ENCODE results near the gene CLIP4. TPM values are rescaled to one million over a fixed set of nuclear protein-coding genes. Genes with fewer than 3 reads are reported as not detected.

Gene CLIP4
- total RNA-seq, 1 donor from 2014 or later: 61.1 TPM

DNA sequence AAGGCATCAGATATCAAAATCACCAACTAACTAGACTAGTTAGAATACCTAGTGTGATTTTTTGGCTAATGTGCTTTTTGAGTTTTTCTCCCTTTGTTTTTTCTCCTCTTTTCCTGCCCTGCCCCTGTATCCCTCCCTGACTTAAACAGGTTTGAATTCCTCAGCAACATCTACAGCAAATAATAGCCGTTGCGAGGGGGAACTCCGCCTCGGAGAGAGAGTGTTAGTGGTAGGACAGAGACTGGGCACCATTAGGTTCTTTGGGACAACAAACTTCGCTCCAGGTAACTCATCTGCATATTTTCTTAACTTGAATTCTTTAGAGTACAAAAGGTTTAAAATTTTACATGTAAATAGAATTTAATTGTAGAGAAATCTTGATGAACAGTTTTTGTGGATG, 45.0 kb downstream of the CLIP4 start:
- H3K4me3 ChIP-seq: no peak overlapping the region
- intact Hi-C loops (cut with DNase I): no loop called here
- peaks cover 68% of the 10 kb centered on the region for H3K36me3 ChIP-seq
- no peaks in the 10 kb centered on the region for H3K4me1 ChIP-seq
- ATAC-seq (no peak), DNase-seq (no peak)
- TF ChIP-seq, protein P1, sequence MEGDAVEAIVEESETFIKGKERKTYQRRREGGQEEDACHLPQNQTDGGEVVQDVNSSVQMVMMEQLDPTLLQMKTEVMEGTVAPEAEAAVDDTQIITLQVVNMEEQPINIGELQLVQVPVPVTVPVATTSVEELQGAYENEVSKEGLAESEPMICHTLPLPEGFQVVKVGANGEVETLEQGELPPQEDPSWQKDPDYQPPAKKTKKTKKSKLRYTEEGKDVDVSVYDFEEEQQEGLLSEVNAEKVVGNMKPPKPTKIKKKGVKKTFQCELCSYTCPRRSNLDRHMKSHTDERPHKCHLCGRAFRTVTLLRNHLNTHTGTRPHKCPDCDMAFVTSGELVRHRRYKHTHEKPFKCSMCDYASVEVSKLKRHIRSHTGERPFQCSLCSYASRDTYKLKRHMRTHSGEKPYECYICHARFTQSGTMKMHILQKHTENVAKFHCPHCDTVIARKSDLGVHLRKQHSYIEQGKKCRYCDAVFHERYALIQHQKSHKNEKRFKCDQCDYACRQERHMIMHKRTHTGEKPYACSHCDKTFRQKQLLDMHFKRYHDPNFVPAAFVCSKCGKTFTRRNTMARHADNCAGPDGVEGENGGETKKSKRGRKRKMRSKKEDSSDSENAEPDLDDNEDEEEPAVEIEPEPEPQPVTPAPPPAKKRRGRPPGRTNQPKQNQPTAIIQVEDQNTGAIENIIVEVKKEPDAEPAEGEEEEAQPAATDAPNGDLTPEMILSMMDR (IDR thresholded peaks at IDR 0.05): no peak
- H3K27me3 ChIP-seq: no peaks in the 10 kb centered on the region
- H3K9me3 ChIP-seq: no peaks in the 10 kb centered on the region
- H3K27ac ChIP-seq: no peak overlapping the region

DNA sequence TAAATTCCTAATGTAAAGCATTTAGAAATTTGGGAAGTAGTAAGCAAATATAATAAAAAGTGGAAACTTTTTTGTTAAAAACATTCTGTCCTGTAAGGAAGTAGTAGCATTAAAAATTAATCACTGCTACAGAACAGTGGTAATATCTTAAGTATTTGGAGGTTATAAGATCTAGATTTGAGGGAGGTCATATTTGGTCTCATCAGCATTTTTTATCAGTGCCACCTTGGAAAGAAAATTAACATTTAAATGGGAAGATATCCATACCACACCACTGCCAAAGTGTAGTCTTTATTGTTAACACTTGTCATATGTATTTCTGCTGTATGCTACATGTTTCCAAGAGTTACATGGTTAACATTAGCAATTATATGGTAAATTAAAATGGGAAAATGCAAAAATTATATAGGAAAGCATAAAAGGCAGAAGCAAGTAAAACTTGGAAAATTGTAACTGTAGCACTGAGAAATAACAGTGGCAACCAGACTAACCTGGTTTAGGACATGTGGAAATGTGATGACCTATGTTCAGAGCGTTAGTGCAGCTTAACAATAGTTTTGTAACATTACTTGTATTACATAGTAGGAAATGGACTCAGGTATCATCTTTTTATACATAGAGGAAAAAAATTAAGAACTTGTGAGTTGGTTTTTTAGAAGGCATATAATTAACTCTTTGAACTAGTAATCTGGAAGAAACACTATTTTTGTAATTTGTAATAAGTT, 47.2 kb downstream of the CLIP4 start:
- no peak for DNase-seq
- no peaks in the 10 kb centered on the region for H3K27me3 ChIP-seq
- H3K4me1 ChIP-seq: no peaks in the 10 kb centered on the region
- H3K9me3 ChIP-seq: no peaks in the 10 kb centered on the region
- ATAC-seq: no peak
- intact Hi-C loops (cut with DNase I): no loop called here
- no peak overlapping the region for H3K4me3 ChIP-seq
- H3K27ac ChIP-seq: no peak overlapping the region
- TF ChIP-seq, protein P1 (IDR thresholded peaks at IDR 0.05): no peak
- peaks cover 58% of the 10 kb centered on the region for H3K36me3 ChIP-seq

DNA sequence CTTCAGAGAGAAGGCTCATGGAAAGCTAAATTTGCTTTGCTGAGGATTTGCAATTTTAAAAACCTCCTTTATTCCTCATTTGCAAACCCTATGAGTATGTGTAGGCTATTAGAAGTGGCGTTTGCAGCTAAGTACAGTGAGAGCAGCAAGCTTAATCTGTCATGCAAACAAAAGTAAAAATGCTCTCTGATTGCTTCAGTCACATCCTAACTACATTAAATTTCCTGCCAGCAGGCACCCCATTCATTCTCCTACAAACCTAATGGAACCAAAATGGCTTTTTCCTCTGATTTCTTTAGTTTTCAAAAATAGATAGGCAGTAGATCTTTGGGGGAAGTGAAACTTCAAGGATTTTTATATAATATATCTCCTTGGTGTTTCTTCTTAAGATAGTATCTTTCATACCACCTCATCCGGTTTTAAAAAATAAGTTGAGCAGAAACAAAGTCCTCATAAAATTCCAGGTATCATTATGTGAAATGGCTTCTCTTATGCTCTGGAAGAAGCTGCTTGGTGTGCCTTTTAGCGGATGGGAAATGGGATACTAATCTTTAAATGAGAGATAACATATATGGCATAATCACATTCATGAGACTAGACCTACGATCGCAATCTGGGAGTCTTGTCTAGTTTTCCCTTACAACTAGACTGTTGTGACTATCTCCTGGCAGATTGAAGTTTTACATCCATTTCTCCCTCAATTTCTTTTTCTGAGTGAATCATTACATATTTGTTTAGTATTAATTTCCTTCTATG, 49.1 kb downstream of the CLIP4 start:
- Histone ChIP-seq H3K27me3 (no peaks in the 10 kb centered on the region), H3K4me3 (no peak overlapping the region), H3K27ac (no peak overlapping the region), H3K9me3 (no peaks in the 10 kb centered on the region), H3K36me3 (peaks cover 52% of the 10 kb centered on the region), H3K4me1 (no peaks in the 10 kb centered on the region)
- no peak for DNase-seq
- TF ChIP-seq, protein P1 (IDR thresholded peaks at IDR 0.05): no peak
- no peak for ATAC-seq
- intact Hi-C loops (cut with DNase I): no loop called here

DNA sequence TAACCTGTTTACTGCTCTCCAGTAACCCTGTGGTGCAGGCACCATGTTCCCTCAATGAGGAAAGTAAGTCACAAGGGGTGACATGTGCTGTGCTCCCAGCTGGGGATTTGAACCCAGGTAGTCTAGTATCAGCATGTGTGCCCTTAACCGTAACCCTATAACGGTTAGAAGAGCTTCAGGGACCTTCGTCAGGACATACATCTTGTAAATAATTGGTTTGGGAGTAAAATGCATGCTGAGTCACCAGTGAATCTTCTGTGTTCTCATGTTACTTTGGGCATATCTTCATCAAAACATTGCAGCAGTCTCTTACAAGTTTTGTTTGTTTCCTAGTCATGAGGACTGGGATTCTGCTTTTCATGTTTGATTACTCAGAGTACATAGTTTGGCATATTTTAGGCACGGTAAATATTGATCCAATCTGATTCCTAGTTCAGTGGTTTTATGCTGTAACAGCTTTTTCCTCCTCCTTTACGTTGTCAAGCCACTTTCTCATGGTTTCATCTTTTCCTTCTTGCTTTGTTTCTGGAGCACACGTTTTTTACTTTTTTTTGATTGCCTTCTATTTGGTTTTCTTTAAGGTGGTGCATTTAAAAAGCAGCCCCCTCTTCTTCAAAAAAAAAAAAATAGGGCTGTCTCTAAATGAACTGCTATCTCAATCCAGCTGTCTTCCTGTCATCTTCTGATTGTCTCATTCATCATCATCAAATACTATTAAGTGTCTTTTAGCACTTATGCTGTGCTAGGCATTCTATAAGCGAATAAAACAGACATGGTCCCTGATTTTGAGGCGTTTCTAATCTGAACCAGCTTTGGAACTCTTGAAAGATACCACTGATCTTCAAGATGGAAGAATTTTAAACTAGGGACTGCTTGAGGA, 50.4 kb downstream of the CLIP4 start:
- H3K4me3 ChIP-seq: no peak overlapping the region
- ATAC-seq (no peak), DNase-seq (no peak)
- no peak overlapping the region for H3K27ac ChIP-seq
- H3K27me3 ChIP-seq: no peaks in the 10 kb centered on the region
- H3K36me3 ChIP-seq: peaks cover 39% of the 10 kb centered on the region
- no peaks in the 10 kb centered on the region for H3K9me3 ChIP-seq
- H3K4me1 ChIP-seq: no peaks in the 10 kb centered on the region
- TF ChIP-seq, protein P1 (IDR thresholded peaks at IDR 0.05): no peak
- intact Hi-C loops (cut with DNase I): no loop called here

DNA sequence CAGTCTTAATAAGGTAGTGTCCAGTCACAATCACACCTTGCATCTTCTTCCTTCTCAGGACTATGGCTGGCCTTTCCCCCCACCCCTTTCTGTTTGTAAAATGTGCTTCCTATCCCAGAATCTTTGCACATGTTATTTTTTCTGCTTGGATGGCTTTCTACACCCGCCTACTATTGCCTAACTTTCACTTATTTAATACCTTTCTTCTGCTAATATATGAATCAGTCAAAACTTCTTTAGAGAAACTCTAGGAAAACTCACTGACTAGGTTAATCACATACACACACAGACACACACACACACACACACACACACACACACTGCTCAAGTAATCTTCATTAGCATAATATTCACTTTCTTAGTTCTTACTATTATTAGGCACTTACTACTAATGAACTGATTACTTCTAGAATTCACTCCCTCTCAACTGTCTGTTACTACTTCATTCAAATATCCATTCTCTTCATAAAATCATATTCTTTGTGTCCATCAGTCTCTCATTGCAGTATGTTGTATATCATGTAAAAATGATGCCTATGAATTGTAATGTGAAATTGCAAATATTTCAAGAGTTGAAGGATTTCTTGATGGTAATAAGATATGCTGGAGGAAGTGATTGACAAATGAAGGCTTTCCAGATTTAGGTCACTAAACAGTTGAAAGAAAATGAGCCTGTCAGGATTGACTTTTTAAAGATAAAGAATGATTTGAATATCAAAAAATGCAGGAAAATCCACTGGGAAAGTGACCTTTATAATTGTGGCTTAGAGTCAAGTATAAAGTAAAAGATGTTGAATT, 51.2 kb downstream of the CLIP4 start:
- TF ChIP-seq, protein P1 (IDR thresholded peaks at IDR 0.05): no peak
- DNase-seq (no peak), ATAC-seq (no peak)
- Histone ChIP-seq H3K9me3 (no peaks in the 10 kb centered on the region), H3K27ac (no peak overlapping the region), H3K36me3 (peaks cover 31% of the 10 kb centered on the region), H3K4me1 (no peaks in the 10 kb centered on the region), H3K27me3 (no peaks in the 10 kb centered on the region), H3K4me3 (no peak overlapping the region)
- intact Hi-C loops (cut with DNase I): no loop called here
